ENCODE measurements around the gene ZNF740.
"Not testable (repeated sequence)": the region's sequence is repeated elsewhere in the genome, so short reads cannot be mapped to it uniquely, and the experiment has no call there.

The ZNF740 gene

GRCh38 chr12:53194973-53195372, 14.5 kb downstream of the ZNF740 start:
- DNase-seq (ENCODE audit: low read depth in 2 of 2): no peak

- DNase-seq (ENCODE audit: low read depth in 2 of 2): no peak
Measured at GRCh38 chr12:53195516-53196420, 15.2 kb downstream of the ZNF740 start.

GRCh38 chr12:53196486-53196885, 16.0 kb downstream of the ZNF740 start:
- DNase-seq (ENCODE audit: low read depth in 2 of 2): no peak

- no peak for DNase-seq (ENCODE audit: low read depth in 2 of 2)
Measured at GRCh38 chr12:53197011-53197640, 16.6 kb downstream of the ZNF740 start.

DNA sequence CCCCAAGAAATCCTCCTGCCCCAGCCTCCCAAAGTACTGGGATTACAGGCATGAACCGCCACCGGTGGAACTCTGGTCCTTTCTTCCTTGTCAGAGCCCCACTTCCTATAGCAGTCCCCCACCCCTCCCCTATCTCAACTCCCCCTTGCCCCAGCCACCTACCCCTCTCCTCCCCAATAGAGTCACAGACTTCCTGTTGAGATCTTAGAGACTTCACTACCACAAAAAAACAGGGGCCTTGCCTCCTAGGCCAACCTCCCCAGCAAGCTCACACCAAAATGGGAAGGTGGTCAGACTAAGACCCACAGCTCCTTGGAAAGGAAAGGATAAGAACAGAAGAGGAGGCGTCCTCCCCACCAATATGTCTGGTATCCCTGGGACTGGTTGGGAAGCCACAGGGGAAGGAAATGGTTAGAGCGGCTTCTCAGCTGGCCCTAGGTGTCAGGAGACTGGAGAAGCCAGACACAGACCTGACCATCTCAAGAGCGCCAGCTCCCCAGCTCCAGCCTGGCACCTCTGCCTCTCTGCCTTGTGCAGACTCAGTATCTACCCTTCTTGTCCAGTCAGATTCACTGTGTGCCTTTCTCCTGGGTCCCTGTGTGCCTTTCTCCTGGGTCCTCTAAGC, 18.1 kb downstream of the ZNF740 start:
- DNase-seq (ENCODE audit: low read depth in 2 of 2): no peak

DNA sequence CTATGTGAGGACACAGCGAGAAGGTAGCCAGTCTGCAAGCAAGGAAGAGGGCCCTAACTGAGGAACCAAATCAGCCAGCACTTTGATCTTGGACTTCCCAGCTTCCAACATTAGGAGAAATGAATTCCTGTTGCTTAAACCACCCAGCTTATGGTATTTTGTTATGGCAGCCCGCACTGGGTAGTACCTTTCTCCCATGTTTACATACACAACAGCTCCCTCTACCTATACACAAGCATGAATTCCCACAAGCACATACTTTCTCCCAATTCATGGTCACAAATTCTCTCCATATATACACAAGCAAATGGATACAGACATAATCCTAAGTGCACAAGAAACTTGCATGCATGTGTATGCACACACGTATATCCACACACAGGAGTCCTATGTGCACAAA, 19.2 kb downstream of the ZNF740 start:
- no peak for DNase-seq (ENCODE audit: low read depth in 2 of 2)

DNA sequence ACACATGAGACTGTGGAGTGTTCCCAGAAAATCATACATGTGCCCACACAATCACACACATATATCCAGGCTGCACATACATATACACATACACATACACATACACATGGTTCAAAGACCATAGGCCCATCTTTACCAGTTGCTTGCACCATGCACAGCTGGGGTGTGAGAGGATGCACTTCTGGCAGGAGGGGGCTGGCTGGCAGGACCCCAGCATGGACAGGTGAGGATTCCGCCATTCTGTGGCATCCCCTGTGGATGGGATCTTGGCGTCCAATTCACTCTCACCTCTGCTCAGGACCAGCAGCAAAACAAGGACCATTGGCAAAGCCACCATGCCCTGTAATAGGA, 19.6 kb downstream of the ZNF740 start:
- no peak for DNase-seq (ENCODE audit: low read depth in 2 of 2)

DNA sequence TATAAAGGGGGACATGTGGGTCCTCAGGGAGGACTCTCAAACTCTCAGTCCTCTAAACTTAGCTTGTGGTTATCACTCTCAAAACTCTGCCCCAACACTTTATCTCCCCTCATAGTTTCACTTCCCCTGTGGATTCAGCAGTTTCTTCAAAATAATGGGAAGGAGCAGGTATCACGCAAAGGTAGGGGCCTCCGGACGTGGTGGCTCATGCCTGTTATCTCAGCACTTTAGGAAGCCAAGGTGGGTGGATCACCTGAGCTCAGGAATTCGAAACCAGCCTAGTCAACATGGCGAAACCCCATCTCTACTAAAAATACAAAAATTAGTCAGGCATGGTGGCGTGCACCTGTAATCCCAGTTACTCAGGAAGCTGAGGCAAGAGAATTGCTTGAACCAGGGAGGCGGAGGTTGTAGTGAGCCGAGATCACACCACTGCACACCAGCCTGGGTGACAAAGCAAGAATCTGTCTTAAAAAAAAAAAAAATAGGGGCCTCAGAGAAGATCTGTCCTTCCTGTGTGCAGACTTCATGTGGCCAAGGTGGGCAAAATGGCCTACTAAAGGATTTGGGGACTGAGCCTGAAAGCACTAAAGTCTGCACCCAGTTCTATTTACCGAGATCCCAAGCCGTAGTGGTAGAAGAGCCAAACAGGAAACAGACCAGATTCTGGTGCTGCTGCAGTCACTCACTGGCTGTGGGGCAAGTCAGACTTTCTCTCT, 20.1 kb downstream of the ZNF740 start:
- DNase-seq (ENCODE audit: low read depth in 2 of 2): no peak

DNA sequence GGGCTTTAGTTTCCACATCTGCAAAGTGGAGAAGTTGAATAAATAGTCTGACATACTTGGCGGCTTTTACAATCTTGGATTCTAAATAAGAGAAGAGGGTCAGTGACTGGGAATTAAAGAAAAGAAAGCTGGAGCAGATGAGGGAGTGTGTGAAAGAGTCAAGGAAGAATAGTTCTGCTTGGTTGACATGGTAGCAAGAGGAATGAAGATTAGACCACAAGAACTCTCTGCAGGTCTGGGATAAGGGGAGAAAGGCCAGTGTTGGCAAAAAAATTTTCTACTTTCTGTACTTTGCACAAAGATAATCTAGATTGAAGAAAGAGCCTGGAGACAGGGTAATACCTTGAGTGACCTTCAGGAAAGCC, 20.6 kb downstream of the ZNF740 start:
- DNase-seq (ENCODE audit: low read depth in 2 of 2): no peak

DNA sequence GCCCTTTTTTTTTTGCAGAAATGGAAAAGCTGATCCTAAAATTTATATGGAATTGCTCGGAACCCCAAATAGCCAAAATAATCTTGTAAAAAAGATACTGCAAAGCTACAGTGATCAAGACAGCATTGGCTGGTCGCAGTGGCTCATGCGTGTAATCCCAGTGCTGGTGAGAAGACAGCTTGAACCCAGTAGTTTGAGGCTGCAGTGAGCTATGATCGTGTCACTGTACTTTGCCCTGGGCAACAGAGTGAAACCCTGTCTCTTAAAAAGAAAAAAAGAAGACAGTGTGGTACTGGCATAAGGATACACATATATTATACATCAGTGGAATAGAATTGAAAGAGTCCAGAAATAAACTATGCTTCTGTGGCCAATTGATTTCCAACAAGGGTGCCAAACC, 21.1 kb downstream of the ZNF740 start:
- no peak for DNase-seq (ENCODE audit: low read depth in 2 of 2)

GRCh38 chr12:53202316-53202715, 21.8 kb downstream of the ZNF740 start:
- DNase-seq (ENCODE audit: low read depth in 2 of 2): not testable (repeated sequence)

DNA sequence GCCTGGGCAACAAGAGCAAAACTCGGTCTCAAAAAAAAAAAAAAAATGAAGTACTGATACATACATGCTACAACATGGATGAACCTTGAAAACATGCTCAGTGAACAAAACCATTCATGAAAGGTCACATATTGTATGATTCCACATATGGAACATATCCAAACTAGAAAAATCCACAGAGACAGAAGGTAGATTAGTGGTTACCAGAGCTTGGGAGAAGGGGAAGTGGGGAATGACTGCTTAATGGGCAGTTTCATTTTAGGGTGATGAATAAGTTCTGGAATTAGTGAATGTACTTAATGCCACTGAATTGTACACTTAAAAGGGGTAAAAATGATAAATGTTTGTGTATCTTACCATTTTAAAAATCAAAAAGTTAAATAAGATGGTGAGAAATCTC, 23.8 kb downstream of the ZNF740 start:
- DNase-seq (ENCODE audit: low read depth in 2 of 2): no peak

GRCh38 chr12:53205747-53206419, 25.4 kb downstream of the ZNF740 start:
- DNase-seq (ENCODE audit: low read depth in 2 of 2): peak; percentile 55 to 63

DNA sequence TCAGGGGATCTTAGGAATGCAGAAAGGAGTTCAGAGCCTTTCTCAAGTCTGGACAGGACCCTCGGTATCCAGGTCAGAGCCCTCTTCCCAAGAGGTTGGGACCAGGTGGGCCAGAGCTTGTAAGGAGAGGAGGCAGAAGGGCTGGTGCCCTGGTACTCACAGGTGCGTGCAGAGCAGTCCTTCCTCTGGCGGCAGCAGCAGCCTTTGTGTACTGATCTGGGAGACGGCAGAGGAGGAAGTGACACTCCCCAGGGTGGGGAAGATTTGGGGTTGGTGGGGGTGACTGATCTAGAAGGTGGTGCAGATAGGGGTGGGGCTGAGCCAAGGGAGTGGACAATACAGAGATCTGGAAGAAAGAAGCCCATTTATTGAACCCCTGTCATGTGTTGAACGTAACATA, 26.5 kb downstream of the ZNF740 start, which contains the start of gene ITGB7:
Gene ITGB7 (minus strand): TSS at position 210 of the 400 bp plus-strand sequence. CDS start 6,808 bp downstream, outside the sequence.
- peak; percentile 32 to 38 for DNase-seq (ENCODE audit: low read depth in 2 of 2)

GRCh38 chr12:53208435-53208834, 27.9 kb downstream of the ZNF740 start:
- no peak for DNase-seq (ENCODE audit: low read depth in 2 of 2)

DNA sequence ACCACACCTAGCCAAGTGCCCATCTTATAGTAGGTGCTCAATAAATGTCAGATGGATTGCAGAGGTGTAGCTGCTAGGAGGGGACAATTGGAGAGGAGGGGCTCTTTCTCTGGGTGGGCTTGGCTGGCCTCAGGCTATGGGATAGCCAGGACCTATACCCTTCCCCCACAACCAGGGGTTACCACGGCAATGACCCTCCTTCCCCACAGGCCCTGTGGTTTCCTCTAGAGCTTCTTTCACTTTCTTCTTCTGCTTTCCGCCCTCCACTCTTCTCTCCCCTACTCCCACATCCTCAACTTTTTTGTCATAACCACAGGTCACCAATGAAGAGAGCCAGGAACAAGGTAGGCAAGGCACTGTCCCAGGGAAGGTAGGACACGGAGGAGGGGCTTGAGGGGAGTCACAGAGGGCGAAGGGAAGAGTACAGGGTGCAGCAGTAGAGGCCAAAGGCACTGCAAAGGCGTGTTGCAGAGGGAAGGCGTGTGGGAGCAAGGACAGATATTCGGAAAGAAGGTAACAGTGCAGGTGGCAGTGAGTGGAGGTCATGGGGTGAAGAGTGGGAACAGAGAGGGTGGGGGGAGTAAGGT, 28.4 kb downstream of the ZNF740 start:
- DNase-seq (ENCODE audit: low read depth in 2 of 2): no peak

GRCh38 chr12:53210843-53211242, 30.3 kb downstream of the ZNF740 start:
- DNase-seq (ENCODE audit: low read depth in 2 of 2): no peak

- DNase-seq (ENCODE audit: low read depth in 2 of 2): no peak
Measured at GRCh38 chr12:53211476-53212381, 31.2 kb downstream of the ZNF740 start.

GRCh38 chr12:53212931-53213330, 32.4 kb downstream of the ZNF740 start:
- no peak for DNase-seq (ENCODE audit: low read depth in 2 of 2)

DNA sequence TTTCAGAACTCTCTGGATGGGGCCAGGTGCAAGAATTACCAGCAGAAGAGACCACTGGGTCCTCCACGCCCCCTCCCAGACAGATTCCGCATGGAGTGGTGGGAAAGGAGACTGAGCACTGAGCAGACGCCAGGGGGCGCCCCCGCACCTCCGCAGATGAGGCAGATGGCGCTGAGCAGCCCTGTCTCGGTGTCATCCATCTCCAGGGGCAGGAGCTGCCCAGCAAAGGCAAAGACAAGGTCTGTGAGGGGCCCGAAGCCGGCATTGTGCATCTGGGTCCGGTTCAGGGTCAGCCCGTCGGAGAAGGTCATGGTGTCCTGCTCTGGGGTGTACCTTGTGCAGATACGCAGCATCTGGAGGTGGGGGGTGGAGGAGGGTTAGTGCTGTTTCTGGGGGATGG, 32.8 kb downstream of the ZNF740 start:
- DNase-seq (ENCODE audit: low read depth in 2 of 2): peak; percentile 80 to 85

All from activated CD4-positive, alpha-beta T cell treated with anti-CD3 and anti-CD28 coated beads for 24 hours (primary cell).